Measurements from ENCODE around the gene C11orf52.

DNA sequence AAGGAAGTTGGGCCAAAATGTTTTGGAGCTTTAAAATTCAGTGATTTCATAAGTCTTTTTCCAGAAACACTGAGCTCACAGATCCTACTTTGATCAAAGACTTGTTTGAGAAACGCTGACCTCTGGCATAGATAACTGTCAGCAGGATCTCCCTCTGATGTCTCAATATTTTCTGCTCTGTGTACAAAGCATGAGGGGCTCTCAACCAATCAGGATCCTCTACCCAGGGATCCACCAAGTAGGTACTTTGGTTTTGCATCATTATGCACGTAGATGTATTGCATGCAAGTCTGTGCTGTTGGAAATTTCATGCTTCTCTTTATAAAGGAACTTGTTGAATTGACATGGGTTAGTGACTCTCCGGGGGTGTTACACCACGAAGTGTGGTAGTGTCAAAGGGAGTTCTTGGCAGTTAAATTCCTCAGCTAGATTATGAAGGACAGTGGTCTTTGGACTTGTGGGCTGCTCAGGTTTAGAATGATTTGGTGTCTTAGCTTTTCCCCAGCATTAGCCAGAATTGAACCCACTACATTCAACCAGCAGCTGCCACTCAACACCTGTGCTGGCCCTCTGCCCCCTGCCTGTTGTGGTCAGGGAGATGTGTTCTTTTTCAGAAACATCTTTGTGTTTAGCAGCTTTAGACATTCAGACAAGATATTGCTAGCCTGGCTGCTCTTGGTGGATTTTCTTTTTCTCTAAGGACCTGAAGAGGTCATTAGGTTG is 16.8 kb downstream of the C11orf52 start:
- TF ChIP-seq, protein P1, sequence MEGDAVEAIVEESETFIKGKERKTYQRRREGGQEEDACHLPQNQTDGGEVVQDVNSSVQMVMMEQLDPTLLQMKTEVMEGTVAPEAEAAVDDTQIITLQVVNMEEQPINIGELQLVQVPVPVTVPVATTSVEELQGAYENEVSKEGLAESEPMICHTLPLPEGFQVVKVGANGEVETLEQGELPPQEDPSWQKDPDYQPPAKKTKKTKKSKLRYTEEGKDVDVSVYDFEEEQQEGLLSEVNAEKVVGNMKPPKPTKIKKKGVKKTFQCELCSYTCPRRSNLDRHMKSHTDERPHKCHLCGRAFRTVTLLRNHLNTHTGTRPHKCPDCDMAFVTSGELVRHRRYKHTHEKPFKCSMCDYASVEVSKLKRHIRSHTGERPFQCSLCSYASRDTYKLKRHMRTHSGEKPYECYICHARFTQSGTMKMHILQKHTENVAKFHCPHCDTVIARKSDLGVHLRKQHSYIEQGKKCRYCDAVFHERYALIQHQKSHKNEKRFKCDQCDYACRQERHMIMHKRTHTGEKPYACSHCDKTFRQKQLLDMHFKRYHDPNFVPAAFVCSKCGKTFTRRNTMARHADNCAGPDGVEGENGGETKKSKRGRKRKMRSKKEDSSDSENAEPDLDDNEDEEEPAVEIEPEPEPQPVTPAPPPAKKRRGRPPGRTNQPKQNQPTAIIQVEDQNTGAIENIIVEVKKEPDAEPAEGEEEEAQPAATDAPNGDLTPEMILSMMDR (IDR thresholded peaks at IDR 0.05), result no peak
- TF ChIP-seq POLR2A (IDR thresholded peaks at IDR 0.05), result no peak

Data from Peyer's patch (tissue), 4 donors.